SIG-M5 treated with dmso at 0.1 percent for 504 hours (cell line): ENCODE measurements around the gene SFSWAP.
"Not testable (repeated sequence)": the region's sequence is repeated elsewhere in the genome, so short reads cannot be mapped to it uniquely, and the experiment has no call there.

Experiments
- DNase-seq: peaks from one replicate; lab custom pipeline; 2025; ENCODE audit not compliant: unreplicated experiment; lab: John Stamatoyannopoulos, UW

SFSWAP gene

GRCh38 chr12:131735153-131735456, 24.2 kb downstream of the SFSWAP start:
- DNase-seq: no peak

DNA sequence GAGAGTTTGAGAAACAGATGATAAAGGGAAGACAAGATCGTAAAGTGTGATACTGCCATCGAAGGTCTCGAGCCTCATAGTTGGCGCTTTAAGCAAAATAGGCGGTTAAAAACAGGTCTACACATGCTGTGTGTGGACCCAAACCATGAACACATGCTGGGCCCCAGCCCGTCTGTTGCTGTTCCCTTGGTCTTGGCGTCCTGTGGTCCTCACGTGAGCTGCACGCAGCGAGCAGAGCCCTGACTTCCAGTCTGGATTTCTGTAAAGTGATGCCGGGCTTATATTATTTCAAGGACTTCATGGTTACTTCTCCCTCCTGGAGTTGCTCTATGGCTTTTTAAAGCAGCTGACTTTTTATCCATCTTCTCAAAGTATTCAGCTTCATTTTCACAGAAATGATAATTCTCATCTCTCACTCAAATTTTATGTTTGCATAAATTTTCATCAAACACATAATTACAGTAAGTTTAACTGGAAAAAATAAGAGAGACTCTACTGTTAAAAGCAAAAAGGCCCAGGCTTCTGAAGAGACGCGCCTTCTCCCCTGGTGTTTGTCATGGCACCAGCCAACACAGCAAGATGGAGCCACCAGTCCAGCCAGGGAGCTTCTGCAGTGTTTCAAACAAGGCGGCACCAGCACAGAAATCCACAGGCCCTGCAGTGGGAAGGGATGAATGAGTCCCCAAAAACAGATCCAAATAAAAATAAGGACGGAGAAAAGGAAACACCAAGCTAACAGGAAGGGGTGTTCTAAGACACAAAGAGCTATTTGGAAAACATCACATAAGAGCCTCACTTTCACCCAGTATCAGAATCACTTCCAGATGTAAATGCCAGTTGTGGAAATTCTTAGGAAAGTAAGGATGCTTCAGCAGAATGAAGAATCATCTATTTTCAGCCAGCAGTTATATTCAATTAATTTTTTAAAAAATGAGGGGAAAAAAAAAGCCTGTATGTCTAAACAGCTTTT, 24.9 kb downstream of the SFSWAP start:
- DNase-seq: no peak

GRCh38 chr12:131736446-131737149, 25.7 kb downstream of the SFSWAP start:
- DNase-seq: no peak

- DNase-seq: peak; percentile 74
Measured at GRCh38 chr12:131737150-131737827, 26.4 kb downstream of the SFSWAP start.

DNA sequence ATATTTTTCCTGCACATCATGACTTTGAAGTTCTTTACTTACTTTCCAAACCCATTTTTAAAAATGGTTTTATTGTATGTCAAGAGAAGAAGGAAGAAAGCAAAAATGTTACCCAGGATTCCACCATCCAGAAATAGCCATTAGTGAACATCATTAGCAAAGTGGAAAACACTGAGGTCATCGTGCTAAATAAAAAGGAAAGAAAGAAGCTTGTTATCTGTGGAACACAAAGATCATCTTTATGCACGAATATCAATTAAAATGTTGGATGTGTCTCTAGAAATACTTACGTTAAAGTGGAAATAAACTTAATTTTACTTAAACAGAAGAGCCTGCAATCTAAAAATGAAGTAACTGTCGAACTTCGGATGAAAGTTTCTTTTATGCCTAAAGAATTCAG, 27.3 kb downstream of the SFSWAP start:
- no peak for DNase-seq

- no peak for DNase-seq
Measured at GRCh38 chr12:131740626-131741025, 29.7 kb downstream of the SFSWAP start.

DNA sequence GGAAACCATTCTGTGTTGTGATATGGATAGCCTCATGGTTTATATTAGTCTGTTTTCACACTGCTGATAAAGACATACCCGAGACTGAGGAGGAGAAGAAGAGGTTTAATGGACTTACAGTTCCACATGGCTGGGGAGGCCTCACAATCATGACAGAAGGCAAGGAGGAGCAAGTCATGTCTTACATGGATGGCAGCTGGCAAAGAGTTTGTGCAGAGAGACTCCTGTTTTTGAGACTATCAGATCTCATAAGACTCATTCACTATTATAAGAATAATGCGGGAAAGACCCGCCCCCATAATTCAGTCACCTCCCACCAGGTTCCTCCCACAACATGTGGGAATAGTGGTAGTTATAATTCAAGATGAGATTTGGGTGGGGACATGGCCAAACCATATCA, 31.9 kb downstream of the SFSWAP start:
- not testable (repeated sequence) for DNase-seq

GRCh38 chr12:131743410-131743809, 32.5 kb downstream of the SFSWAP start:
- not testable (repeated sequence) for DNase-seq

DNA sequence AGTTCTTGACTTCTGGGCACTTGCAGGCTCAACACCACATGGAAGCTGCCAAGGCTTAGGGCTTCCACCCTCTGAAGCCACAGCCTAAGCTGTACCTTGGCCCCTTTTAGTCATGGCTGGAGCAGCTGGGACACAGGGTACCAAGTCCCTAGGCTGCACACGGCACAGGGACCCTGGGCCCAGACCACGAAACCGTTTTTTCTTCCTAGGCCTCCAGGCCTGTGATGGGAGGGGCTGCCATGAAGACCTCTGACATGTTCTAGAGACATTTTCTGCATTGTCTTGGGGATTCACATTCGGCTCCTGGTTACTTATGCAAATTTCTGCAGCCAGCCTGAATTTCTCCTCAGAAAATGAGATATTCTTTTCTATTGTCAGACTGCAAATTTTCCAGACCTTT, 33.0 kb downstream of the SFSWAP start:
- not testable (repeated sequence) for DNase-seq

GRCh38 chr12:131744675-131745074, 33.8 kb downstream of the SFSWAP start:
- not testable (repeated sequence) for DNase-seq

GRCh38 chr12:131745706-131746105, 34.8 kb downstream of the SFSWAP start:
- DNase-seq: no peak

- no peak for DNase-seq
Measured at GRCh38 chr12:131747276-131748177, 36.6 kb downstream of the SFSWAP start.

DNA sequence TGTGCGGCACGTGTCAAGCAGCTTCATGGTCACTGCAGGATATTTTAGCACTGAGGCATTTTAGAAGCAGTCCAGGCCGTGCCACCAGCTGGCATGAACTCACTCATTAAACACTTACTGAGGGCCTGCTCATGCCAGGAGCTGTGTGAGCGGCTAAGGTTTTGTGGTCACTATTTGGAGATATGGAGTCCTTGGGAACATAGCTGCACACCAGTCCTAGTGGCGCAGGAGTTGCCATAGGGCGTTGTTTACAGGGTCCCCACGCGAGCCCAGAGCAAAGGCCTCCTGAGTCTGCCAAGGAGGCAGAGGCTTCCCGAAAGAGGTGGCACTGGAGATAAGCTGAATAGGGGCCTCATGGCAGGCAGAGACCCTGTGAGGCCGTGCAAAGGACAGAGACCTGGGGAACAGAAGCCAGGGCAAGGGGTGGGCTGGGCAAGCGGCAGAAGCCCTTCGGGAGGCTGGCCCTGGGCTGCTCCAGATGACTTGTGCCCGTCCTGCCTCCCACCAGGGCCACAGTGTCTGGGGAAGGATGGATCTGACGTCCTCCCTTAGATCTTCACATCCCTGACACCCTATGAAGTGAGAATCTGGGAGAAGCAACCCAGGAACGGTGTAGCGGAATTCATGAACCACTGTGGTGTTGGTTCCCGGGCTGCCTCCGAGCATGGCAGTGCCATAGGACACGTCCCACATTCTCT, 38.9 kb downstream of the SFSWAP start:
- DNase-seq: no peak

DNA sequence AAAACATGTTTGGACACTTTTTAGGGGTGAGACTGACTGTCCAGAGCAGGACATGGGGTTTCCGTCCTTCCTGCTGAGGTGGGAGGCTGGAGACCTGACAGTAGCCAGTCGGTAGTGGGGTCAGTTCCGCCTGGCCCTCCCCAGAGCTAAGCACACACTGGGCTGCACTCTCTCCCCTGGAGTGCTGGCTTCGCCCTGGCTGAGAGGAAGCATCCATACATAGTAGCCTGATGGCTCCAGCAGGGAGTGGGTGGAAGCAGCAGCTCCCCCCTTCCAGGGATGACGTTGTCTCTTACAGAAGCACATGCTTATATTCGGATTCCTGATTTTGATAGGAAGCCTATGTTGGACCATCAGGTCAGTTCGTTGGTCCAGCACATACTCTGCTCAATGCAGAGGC, 40.4 kb downstream of the SFSWAP start:
- DNase-seq: no peak

DNA sequence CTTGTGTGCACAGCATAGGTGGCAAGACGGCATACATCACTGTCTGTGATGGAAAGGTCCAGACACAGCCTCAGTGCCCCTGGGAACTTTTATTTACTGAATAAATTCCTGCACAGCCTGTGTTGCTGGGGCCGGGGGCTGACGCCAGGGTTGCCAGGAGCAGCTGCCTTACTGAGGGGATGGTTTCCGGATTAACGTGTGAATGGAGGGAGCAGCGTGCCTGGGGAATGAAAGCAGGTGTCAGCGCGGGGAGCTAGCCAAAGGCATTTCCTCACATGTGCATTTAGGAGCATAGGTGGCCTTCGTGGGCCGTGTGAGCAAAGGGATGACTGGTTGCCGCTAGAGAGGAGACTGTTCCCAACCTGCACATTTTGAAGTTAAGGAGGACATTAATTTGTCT, 41.6 kb downstream of the SFSWAP start:
- no peak for DNase-seq

DNA sequence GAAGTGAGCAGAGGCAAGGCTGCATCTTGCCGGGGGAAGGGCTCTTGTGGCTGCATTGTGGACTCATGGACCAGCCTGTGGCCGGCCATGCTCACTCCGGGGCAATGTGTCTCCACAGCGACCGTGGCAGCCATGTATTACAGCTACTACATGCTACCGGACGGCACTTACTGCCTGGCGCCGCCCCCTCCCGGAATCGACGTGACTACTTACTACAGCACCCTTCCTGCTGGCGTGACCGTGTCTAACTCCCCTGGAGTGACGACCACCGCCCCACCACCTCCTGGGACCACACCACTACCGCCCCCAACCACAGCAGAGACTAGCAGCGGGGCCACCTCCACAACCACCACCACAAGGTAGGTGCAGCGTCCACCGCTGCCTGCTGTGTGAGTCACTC, 42.1 kb downstream of the SFSWAP start:
- no peak for DNase-seq

- DNase-seq: no peak
Measured at GRCh38 chr12:131753757-131754156, 42.9 kb downstream of the SFSWAP start.

DNA sequence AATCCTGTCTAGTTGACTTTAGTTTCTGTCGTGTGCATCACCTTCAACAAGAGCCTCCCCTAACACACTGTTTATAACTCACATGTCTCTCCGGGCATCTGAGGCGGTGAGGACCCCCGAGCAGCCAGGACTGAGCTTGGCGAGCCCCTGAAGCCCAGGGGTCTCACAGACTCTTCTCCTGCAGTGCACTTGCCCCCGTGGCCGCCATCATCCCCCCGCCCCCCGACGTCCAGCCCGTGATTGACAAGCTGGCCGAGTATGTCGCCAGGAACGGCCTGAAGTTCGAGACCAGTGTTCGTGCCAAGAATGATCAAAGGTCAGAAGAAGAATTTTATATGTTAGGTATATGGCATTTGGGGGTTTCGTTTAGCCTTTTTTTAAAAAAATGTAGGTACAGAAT, 43.3 kb downstream of the SFSWAP start:
- DNase-seq: no peak

- peak; percentile 57 for DNase-seq
Measured at GRCh38 chr12:131755305-131756113, 44.6 kb downstream of the SFSWAP start.
